A204.1 (cell line): ENCODE data around the gene PLCB4.

Experiments
- FAIRE-seq: peaks from 2 replicates; lab custom pipeline; 2012; peaks lifted over from hg19 to GRCh38; lab: Jason Lieb, UNC

PLCB4 gene

GRCh38 chr20:9454791-9455190, 385.9 kb downstream of the PLCB4 start:
- no peak for FAIRE-seq

- no peak for FAIRE-seq
These were observed 388.2 kb downstream of the PLCB4 start for GRCh38 chr20:9457136-9457535.

- FAIRE-seq: no peak
These were observed 389.4 kb downstream of the PLCB4 start for GRCh38 chr20:9458138-9458796.

GRCh38 chr20:9460518-9460917, 391.6 kb downstream of the PLCB4 start:
- no peak for FAIRE-seq

GRCh38 chr20:9467995-9468394, 399.1 kb downstream of the PLCB4 start:
- FAIRE-seq: no peak

- FAIRE-seq: no peak
These were observed 406.0 kb downstream of the PLCB4 start for GRCh38 chr20:9474835-9475415.

GRCh38 chr20:9475456-9475855, 406.6 kb downstream of the PLCB4 start:
- no peak for FAIRE-seq

GRCh38 chr20:9476174-9476573, 407.3 kb downstream of the PLCB4 start:
- FAIRE-seq: no peak

GRCh38 chr20:9476637-9477036, 407.8 kb downstream of the PLCB4 start:
- FAIRE-seq: no peak

- FAIRE-seq: no peak
These were observed 409.9 kb downstream of the PLCB4 start for GRCh38 chr20:9478771-9479170.

GRCh38 chr20:9480066-9480465, 411.2 kb downstream of the PLCB4 start:
- FAIRE-seq: no peak

GRCh38 chr20:9482180-9482579, 413.3 kb downstream of the PLCB4 start:
- FAIRE-seq: no peak

GRCh38 chr20:9483131-9483530, 414.2 kb downstream of the PLCB4 start:
- FAIRE-seq: no peak

GRCh38 chr20:9485614-9486340, 416.9 kb downstream of the PLCB4 start:
- no peak for FAIRE-seq

- FAIRE-seq: no peak
These were observed 418.3 kb downstream of the PLCB4 start for GRCh38 chr20:9487231-9487630.

GRCh38 chr20:9488063-9488462, 419.2 kb downstream of the PLCB4 start:
- FAIRE-seq: no peak

- no peak for FAIRE-seq
These were observed 421.3 kb downstream of the PLCB4 start for GRCh38 chr20:9490161-9490560.

- FAIRE-seq: no peak
These were observed 421.7 kb downstream of the PLCB4 start for GRCh38 chr20:9490631-9491030.

- FAIRE-seq: no peak
These were observed 422.4 kb downstream of the PLCB4 start for GRCh38 chr20:9491324-9491723.

GRCh38 chr20:9492067-9492466, 423.2 kb downstream of the PLCB4 start:
- no peak for FAIRE-seq

- no peak for FAIRE-seq
These were observed 424.9 kb downstream of the PLCB4 start for GRCh38 chr20:9493803-9494202.

GRCh38 chr20:9495701-9496100, 426.8 kb downstream of the PLCB4 start:
- no peak for FAIRE-seq

- FAIRE-seq: no peak
These were observed 427.3 kb downstream of the PLCB4 start for GRCh38 chr20:9496155-9496554.

GRCh38 chr20:9498322-9498721, 429.4 kb downstream of the PLCB4 start:
- no peak for FAIRE-seq
